GM19463 (cell line): ENCODE measurements around the gene SHANK1.

ENCODE experiments used
- ATAC-seq: cut with Tn5 transposase; IDR thresholded peaks from one replicate; pipeline ENCODE4 v1.9.1; 2021; ENCODE audit warnings: mild to moderate bottlenecking, moderate library complexity; ENCODE audit not compliant: unreplicated experiment

Gene SHANK1

DNA sequence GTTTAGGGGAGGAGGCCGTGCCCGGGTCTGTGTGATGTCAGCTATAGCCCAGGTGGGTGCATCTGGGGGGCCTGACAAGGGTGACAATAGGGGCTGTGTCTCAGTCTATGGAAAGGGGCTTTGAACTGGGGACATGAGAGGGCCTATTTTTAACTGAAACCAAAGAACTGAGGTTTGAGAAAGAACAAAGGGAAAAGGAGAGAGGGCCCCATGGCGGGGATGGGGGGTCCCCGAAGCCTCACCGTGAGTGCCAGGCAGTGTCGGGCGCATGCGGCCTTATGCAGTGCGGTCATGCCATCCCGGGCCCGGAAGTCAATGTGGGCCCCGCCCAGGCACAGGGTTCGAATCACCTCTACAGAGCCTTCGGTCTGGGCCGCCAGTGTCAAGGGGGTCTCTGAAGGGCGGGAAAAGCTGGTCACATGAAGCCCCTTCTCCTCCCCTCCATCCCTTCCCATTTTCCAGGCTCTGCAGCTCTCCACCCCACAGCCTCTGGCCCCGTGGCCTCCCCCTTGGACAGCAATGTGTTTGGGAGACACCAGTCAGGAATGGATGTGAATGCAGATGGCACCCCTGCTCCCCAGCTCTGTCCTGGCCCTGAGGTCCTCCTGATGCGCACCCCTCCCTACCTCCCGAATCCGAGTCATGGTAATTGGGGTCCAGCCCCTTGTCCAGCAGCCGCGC is 5.9 kb downstream of the SHANK1 start:
- ATAC-seq: no peak

DNA sequence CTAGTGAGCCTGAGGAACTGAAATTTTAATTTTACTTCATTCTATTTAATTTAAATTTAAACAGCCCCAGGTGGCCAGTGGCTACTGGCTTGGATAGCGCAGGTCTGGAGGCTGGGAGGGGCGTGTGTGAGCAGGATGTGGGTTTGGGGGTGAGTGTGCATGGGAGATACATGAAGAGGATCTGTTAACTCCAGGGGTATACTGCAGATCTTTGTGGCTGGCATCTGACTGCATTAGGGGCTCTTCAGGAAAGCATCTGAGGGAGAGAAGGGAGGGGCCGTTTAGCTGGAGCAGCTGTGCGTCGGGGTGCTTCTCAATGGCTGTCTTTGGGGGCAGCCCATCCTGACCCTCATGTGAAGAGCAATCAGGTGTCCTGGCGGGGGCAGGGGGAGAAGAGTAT is 6.8 kb downstream of the SHANK1 start:
- no peak for ATAC-seq

DNA sequence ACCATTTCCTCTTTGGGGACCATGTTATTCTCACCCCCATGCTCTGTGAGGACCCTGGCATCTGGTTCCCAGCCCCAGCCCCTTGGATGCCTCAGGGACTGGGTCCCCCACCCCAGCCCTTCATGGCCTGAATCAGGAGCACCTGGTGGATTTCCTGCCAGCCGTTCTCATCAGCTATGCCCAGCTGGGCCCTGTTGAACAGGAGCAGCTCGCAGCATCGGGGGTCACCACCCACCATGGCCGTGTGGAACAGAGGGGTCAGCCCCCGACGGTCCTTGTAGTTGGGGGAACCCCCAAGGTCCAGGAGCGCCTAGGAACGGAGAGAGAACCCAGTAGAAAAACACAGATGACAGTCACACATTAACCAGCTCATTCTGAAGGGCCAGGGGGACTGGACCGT is 7.8 kb downstream of the SHANK1 start:
- ATAC-seq: no peak

DNA sequence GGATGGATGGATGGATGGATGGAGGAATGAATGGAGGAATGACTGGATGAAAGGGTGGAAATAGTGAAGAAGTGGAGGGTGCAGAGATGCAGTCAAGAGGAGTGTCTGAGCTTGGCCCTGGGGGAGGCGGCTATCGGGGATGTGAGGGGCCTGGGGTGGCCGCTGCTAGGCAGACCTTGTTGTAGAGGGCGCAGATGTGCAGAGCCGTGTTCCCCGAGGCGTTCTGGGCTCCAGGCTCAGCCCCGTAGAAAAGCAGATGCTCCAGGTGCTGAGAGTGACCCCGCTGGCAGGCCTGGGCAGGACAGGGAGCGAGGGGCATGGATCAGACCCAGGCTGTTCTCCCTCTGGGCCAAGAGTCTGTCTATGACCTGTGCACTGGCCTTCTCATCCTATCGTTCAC is 8.4 kb downstream of the SHANK1 start:
- no peak for ATAC-seq

DNA sequence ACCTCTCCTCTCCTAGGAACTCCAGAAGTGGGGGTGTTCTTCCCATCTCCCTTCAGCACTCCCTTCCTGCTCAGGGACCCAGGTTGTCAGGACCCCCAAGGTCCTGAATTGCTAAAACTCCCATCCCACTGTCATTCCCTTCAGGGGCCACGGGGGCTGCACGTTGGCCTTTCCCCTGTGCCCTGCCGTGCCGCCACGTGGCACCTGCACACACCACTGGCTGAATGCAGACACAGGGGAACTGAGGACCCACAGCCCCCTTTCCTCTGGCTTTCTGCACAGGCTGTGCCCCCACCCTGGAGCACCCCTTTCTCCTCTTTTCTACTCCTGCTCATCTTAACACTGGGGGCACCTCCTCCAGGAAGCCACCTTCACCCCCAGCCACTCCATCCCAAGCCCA is 9.0 kb downstream of the SHANK1 start:
- ATAC-seq: no peak

DNA sequence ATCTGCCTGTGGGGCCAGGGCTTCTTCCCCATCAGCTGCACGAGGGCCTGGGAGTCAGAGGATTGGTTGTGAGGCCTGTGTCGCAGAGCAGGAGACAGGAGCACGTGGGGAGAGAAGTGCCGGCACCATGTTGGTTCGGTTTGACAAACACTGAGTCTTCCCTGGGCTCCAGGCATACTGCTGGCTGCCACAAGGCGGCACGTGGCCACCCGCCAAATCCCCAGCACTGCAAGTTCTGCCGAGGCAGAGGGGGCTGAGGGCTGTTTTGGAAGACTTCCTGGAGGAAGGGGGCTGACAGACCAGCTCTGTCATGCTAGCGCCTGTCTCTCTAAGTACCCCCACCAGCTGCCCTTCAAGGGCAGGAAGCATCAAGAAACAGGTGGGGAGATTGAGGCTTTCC is 9.5 kb downstream of the SHANK1 start:
- ATAC-seq: no peak

DNA sequence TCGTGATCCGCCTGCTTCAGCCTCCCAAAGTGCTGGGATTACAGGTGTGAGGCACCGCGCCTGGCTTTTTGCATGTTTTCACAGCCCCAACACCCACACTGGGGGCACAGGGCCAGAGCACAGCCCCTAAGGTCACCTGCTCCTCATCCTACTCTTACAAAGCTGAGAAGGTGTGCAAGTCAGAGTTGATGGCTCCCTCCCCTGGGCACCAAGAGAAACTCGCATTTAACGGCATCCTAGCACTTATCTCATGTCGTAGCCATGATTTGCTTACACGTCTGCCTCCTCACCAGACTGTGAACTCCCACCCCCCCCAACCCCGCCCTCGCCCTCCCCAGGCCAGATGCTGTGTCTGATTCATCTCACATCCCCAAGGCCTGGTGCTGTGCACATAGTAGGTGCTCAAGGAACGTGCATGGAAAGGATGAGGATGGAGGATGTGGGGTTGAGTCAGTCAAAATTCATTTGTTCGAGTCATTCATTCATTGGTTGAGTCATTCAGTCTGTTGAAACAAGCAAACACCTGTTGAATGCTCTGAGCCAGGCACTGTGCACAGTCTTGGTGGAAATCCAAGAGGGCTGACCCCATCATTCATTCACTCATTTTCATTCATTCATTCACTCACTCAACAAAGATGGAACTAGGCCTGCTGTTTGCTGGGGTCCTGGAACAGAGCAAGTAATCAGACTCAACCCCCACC is 11.3 kb downstream of the SHANK1 start:
- no peak for ATAC-seq

DNA sequence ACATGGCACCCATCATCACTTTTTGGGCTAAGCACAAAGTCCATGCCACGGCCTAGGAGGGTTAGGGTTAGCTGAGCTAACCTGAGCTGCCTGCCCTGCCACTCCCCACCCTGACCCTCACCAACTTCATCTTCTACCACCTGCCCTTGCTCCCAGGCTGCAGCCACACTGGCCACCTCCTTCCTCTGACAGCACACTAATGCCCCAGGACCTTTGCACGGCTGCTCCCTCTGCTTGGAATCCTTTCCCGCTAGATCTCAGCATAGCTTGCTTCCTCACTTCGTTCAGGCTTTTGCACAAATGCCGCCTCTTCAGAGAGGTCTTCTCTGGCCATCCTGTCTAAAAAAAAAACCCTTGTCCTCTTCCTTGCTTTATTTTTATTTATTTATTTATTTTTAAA is 13.2 kb downstream of the SHANK1 start:
- ATAC-seq: no peak

DNA sequence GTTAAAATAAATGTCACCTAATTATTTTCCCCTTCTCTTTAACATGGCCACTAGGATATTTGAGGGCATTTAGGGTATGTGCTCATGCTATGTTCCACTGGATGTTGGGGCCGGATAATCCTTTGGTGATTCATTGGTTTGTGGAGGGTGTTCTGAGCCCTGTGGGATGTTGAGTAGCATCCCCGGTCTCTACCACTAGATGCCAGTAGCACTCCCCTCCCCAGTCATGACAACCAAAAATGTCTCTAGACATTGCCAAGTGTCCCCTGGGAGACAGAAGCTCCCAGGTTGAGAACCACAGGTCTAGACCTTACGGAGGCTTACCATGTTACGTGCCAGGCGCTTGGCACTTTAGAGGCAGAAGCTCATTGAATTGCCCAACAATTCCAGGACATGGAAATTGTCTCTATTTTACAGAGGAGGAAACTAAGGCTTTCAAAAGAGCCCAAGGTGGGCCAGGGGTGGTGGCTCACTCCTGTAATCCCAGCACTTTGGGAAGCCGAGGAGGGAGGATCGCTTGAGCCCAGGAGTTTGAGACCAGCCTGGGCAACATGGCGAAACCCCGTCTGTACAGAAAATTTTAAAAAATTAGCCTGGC is 14.1 kb downstream of the SHANK1 start:
- ATAC-seq: no peak

DNA sequence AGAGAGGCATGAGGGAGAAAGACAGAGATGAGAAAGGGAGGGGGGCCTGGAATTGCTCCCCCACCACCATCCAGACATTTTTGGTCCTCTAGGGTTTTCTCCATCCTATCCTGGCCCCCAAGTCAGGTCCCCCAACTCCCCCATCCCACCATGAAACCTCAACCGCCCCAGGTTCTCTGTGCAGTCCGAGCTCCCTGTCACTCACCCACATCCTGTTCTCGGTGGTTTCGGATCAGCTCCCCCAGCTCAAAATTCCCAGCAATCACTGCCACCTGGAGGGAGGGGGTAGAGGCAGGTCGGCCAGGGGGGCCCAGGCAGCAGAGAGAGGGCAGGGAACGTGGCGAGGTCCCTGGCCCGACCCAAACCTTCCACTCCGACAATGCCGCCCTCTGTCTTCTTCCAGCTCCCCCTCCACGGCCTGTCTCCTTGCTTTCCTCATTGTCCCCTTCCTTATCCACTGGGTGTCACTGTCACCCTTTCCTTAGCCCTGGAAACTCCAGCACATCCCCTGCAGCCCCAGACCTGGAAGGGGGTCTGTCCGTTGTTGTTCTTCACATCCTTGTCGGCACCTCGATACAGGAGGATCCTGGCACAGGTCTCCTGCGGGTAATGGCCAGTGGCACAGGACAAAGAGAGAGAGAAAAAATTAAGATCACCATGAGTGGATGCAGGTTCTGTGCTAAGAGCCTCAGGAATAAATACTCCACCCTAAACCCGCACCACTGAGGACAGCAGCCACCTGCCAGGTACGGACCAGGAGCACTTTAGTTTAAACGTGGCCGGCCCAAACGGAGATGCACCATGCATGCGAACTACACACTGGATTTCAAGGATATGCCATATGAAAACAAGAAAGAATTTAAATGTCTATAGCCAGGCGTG is 15.4 kb downstream of the SHANK1 start:
- ATAC-seq: no peak

DNA sequence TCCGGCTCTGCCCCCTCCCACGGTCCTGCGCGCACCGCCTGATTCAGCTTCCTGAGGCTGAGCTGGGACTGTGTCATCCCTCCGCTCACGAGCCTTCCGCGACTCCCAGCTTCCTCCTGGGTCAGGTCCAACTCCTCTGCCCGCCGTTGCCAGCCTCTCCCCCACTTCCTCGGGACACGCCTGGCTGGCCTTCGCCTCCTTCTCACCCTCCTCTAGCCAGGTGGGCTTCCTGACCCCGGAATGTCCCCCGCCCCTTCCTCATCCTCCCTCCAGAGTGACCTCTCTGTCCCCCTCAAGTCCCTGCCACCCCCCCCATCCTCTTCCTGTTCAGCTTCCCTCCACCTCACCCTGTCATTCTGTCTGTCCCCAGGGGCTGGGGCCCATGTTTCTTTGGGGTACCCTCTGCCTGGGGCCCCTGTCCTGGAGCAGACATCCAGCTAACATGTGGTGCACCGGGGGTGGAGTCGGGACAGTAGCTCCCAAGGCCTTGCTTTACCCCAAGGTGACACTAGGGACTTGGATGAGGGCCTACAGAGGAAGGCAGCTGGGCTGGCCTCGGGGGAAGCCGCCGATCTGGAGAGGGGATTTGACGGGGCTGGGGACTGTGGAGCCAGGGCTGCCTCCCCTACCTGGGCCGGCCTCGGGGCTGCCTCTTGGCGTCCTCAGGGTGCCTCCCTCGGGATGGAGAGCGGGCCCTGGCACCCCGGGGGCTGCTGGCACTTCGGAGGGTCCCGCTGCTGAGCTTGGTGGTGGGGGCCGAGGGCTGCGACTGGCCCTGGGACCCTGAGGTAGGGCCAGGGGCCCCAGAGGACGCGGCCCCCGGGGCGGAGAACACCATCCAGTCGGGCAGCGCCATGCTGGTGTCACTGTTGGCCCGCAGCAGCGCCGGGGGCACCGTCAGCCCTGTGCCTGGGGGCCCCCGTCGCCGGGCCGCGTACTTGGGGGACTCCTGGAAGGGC is 16.5 kb downstream of the SHANK1 start:
- no peak for ATAC-seq

DNA sequence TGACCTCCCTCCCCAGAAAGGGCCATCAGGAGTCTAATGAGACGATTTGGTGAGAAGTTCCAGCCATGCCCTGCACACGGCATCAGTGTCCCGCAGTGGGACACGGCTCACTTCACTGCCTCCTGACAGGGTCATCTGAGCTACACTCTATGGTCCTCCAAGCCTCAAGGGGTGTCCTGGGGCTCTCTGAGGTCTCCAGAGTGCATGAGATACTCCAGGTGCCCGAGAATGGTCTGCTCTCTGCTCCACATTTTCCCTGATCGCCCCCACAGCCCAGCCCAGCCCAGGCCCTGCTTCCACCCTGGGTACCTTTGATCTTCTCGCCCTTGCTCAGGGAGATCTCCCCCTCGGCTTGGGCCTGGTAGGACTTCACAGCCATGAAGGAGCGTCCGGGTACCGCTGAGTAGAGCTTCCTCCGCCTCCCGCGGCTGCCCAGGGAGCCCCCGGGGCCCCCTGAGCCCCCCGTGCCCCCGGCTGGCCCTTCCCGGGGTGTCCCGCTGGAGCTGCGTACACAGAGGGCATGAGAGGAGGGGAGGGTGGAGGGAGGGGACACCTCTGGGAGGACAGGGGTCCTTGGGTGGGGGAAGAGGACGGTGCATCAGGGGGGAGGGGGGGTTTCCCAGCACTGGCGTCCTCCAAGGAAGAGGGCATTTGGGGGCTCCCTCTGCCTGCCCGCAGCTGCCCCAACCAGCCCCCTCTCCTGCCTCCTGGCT is 17.3 kb downstream of the SHANK1 start:
- ATAC-seq: no peak

DNA sequence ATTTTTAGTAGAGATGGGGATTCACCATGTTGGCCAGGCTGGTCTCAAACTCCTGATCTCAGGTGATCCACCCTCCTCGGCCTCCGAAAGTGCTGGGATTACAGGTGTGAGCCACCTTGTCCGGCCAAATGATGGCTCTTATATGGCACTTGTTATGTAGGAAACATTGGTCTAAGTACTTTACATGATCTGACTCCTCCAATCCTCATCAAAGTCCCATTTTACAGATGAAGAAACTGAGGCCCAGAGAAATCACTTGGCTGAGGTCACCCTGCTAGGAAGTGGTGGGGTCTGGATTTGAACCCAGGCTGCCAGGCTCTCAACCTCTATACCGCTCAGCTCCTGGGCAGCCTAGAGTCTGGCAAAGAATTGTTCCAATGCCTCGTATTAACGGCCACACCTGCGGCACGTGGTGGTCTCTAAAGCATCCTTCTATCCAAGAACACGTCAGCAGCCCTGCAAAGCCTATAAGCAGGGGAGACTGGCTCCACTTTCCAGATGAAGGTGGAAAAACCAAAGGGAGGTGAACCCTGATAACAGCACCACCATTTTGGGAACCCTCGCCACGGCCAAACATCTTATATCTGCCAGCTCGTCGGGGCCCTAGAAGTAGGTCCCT is 18.1 kb downstream of the SHANK1 start:
- ATAC-seq: no peak

DNA sequence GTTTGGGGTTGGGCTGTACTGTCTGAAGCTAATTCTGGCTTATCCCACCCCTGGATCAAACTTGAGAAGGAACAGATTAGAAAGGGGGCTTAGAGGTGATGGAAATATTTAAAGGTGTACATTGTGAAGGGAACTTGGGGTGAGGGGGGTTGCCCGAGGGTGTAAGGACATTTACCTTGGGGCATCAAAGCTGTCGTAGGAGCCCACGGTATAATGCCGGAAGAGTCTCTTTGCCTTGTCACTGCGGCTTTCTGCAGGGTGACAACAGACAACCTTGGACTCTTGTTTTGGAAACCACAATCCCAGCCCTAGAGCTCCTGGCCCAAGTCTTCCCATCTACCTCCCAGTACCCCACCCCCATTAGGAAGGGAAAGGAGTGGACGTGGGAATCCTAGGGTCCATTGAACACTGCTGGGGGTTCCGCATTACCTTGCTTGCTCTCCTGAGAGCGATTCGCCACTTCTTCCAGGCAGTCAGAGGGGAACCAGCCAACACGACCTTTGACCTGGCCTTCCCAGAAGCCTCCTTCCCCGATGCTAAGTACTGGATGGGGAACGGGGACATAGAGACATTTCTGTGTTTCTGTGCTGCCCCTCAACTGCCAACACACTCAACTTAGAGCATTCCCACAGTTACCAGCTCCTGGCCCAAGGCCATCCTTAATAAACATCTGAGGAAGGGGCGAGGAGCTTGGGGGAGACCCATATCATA is 22.0 kb downstream of the SHANK1 start:
- no peak for ATAC-seq

DNA sequence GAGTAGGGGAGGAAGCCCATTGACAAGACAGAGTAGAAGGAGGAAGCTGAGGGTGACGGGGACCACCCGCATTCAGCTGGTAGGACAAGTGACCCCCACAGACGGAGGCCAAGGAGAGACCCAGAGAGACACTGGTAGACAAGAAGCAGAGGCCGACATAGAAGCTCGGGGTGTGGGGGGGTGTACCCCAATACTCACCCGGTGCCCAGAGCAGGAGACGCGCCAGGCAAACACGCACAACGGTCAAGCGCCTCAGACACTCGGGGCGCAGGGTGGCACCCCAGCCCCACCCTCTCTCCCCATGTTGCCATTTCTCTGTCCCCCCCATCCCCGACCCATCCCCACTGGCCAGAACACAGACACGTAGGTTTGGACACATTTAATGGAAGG is 23.5 kb downstream of the SHANK1 start:
- ATAC-seq: no peak

DNA sequence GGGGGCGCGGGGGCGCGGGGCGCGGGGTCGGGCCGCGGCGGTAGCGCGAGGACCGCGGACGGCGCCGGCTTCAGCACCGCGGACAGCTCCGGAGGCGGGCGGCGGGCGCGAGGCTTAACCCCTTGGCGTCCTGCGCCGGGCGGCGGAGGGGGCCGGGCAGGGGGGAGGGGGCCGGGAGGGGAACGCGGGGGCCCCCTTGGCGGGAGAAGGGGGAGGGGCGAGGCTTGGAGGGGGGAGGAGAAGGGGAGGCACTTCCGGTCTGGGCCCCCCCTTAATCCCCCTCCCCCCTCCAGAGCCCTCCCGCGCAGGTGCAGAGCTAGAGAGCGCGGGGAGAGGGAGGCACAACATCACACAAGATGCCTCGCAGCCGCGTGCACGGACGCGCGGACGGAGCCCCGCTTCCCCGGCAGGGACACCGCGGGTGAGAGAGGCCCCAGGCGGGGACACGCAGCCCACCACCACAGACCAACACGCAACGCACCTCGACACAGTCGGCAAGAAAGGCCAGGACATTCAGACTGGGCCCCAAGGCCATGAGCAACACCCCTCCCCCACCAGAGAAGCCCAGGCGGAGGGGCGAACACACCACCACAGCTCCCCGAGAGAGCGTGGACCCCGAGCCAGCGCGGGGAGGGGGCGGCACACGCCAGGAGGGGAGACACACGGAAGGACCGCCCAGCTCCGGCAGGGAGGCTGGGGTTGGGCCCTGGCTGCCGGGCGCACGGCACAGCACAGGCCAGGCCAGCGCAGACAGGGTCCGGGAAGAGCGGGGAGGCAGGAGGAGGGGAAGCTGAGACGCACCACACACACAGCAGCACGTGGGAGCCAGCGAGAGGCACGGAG is 24.1 kb downstream of the SHANK1 start:
- no peak for ATAC-seq

DNA sequence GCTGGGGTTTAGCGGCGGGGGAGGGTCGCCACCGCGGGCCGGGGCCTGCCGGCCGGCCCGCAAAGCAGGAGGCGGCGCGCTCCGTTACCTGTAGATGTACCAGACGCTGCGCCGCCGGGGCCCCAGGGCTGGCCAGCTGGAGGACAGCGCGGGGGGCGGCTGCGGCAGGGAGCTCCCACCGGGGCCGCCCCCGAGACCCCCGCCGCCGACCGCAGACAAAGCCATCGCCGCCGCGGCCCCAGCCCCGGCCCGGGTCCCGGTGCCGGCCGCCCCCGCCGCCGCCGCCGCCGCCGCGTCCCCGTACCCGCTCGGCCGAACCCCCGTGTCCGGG is 24.8 kb downstream of the SHANK1 start:
- ATAC-seq: no peak
